ENCODE results near the gene PKD1L1.

DNA sequence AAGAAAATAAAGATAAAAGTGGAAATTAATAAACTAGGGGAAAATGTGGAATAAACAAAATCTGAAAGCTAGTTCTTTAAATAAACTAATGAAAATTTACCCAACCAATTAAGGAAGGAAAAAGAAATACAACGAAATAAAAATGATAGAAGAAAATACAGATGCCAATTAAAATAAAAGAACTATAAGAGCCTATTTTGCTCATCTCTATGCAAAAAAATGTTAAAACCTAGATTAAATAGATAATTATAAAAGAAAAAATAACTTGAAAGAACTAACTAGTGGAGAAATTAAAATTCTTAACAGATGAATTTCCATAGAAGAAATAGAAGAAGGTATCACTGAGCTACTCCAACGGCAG, 32.7 kb downstream of the PKD1L1 start:
- TF ChIP-seq, protein P1, sequence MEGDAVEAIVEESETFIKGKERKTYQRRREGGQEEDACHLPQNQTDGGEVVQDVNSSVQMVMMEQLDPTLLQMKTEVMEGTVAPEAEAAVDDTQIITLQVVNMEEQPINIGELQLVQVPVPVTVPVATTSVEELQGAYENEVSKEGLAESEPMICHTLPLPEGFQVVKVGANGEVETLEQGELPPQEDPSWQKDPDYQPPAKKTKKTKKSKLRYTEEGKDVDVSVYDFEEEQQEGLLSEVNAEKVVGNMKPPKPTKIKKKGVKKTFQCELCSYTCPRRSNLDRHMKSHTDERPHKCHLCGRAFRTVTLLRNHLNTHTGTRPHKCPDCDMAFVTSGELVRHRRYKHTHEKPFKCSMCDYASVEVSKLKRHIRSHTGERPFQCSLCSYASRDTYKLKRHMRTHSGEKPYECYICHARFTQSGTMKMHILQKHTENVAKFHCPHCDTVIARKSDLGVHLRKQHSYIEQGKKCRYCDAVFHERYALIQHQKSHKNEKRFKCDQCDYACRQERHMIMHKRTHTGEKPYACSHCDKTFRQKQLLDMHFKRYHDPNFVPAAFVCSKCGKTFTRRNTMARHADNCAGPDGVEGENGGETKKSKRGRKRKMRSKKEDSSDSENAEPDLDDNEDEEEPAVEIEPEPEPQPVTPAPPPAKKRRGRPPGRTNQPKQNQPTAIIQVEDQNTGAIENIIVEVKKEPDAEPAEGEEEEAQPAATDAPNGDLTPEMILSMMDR (IDR thresholded peaks at IDR 0.05 in 4 of 5, conservative IDR thresholded peaks at IDR 0.05 in 1 of 5) = no peak
- TF ChIP-seq POLR2A (IDR thresholded peaks at IDR 0.05) = no peak
